HCT116 (cell line): Measurements from ENCODE around the gene CRISPLD2.

ENCODE experiments used
- ATF3 ChIP-seq: IDR thresholded peaks from 2 replicates; pipeline ENCODE4 v1.6.1; 2012
- EZH2phosphoT487 ChIP-seq: fragments of 200-600 bp; IDR thresholded peaks from 2 replicates; pipeline ENCODE4 v1.6.1; 2018; ENCODE audit warnings: antibody characterized with exemption, borderline replicate concordance
- JUND ChIP-seq: IDR thresholded peaks from 2 replicates; pipeline ENCODE4 v1.6.1; 2012
- POLR2A ChIP-seq: IDR thresholded peaks from 2 replicates; pipeline ENCODE4 v1.7.0; 2011; ENCODE audit warnings: borderline replicate concordance; ENCODE audit not compliant: insufficient read depth, insufficient read length; ENCODE audit errors: extremely low read depth
- POLR2AphosphoS5 ChIP-seq: IDR thresholded peaks from 2 replicates; pipeline ENCODE4 v1.6.1; 2011; ENCODE audit warnings: mild to moderate bottlenecking, low read depth, low read length, moderate library complexity
- RAD21 ChIP-seq: IDR thresholded peaks from 2 replicates; pipeline ENCODE4 v1.6.1; 2012; ENCODE audit warnings: low read depth, mild to moderate bottlenecking
- YY1 ChIP-seq: IDR thresholded peaks from 2 replicates; pipeline ENCODE4 v1.6.1; 2011; ENCODE audit warnings: low read length, low read depth, moderate library complexity, mild to moderate bottlenecking; ENCODE audit not compliant: insufficient replicate concordance; ENCODE audit errors: extremely low read depth
- ZBTB33 ChIP-seq: IDR thresholded peaks from 2 replicates; pipeline ENCODE4 v1.6.1; 2011; ENCODE audit warnings: mild to moderate bottlenecking, low read length, moderate library complexity; ENCODE audit not compliant: insufficient replicate concordance; ENCODE audit errors: extremely low read depth
- TF ChIP-seq, protein P1 (sequence below), 3 experiments: fragments of 200-600 bp in 1 of 3; sonication (generic) in 1 of 3; IDR thresholded peaks in 2 of 3; conservative IDR thresholded peaks in 1 of 3; 2 replicates each; pipeline ENCODE4 v1.5.1; 2012 to 2017; ENCODE audit warnings: low read depth in 2 of 3, low read length in 2 of 3, antibody characterized with exemption in 1 of 3, borderline replicate concordance in 1 of 3, control low read depth in 1 of 3, mild to moderate bottlenecking in 1 of 3, mixed read lengths in 1 of 3, mixed run types in 1 of 3, moderate library complexity in 1 of 3; ENCODE audit not compliant: insufficient read depth in 1 of 3
- TF ChIP-seq, protein P2 (sequence below): IDR thresholded peaks from 2 replicates; pipeline ENCODE4 v1.6.1; 2012; ENCODE audit warnings: low read depth

GRCh38 chr16:84791088-84791487 lies 28.7 kb upstream of the CRISPLD2 start:
- TF ChIP-seq, protein P1, sequence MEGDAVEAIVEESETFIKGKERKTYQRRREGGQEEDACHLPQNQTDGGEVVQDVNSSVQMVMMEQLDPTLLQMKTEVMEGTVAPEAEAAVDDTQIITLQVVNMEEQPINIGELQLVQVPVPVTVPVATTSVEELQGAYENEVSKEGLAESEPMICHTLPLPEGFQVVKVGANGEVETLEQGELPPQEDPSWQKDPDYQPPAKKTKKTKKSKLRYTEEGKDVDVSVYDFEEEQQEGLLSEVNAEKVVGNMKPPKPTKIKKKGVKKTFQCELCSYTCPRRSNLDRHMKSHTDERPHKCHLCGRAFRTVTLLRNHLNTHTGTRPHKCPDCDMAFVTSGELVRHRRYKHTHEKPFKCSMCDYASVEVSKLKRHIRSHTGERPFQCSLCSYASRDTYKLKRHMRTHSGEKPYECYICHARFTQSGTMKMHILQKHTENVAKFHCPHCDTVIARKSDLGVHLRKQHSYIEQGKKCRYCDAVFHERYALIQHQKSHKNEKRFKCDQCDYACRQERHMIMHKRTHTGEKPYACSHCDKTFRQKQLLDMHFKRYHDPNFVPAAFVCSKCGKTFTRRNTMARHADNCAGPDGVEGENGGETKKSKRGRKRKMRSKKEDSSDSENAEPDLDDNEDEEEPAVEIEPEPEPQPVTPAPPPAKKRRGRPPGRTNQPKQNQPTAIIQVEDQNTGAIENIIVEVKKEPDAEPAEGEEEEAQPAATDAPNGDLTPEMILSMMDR (IDR thresholded peaks at IDR 0.05 in 2 of 3, conservative IDR thresholded peaks at IDR 0.05 in 1 of 3; ENCODE audit: borderline replicate concordance in 1 of 3, insufficient read depth in 1 of 3, low read depth in 2 of 3, low read length in 2 of 3): no peak
- no peak for TF ChIP-seq JUND
- TF ChIP-seq, protein P2, sequence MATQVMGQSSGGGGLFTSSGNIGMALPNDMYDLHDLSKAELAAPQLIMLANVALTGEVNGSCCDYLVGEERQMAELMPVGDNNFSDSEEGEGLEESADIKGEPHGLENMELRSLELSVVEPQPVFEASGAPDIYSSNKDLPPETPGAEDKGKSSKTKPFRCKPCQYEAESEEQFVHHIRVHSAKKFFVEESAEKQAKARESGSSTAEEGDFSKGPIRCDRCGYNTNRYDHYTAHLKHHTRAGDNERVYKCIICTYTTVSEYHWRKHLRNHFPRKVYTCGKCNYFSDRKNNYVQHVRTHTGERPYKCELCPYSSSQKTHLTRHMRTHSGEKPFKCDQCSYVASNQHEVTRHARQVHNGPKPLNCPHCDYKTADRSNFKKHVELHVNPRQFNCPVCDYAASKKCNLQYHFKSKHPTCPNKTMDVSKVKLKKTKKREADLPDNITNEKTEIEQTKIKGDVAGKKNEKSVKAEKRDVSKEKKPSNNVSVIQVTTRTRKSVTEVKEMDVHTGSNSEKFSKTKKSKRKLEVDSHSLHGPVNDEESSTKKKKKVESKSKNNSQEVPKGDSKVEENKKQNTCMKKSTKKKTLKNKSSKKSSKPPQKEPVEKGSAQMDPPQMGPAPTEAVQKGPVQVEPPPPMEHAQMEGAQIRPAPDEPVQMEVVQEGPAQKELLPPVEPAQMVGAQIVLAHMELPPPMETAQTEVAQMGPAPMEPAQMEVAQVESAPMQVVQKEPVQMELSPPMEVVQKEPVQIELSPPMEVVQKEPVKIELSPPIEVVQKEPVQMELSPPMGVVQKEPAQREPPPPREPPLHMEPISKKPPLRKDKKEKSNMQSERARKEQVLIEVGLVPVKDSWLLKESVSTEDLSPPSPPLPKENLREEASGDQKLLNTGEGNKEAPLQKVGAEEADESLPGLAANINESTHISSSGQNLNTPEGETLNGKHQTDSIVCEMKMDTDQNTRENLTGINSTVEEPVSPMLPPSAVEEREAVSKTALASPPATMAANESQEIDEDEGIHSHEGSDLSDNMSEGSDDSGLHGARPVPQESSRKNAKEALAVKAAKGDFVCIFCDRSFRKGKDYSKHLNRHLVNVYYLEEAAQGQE: no peak
- no peak for TF ChIP-seq ZBTB33
- TF ChIP-seq POLR2A: no peak
- TF ChIP-seq YY1: no peak
- TF ChIP-seq EZH2phosphoT487: no peak
- no peak for TF ChIP-seq ATF3
- TF ChIP-seq RAD21: no peak
- no peak for TF ChIP-seq POLR2AphosphoS5
